Brain pericyte (primary cell): ENCODE measurements around the gene RHOBTB1.

Source experiments
- DNase-seq: peaks from one replicate; pipeline ENCODE4 v3.0.0-alpha.2; 2012; ENCODE audit warnings: low read depth, low spot score

Gene RHOBTB1

GRCh38 chr10:60964257-60965235 lies 20.6 kb upstream of the RHOBTB1 start:
- DNase-seq, result peak; percentile 47

DNA sequence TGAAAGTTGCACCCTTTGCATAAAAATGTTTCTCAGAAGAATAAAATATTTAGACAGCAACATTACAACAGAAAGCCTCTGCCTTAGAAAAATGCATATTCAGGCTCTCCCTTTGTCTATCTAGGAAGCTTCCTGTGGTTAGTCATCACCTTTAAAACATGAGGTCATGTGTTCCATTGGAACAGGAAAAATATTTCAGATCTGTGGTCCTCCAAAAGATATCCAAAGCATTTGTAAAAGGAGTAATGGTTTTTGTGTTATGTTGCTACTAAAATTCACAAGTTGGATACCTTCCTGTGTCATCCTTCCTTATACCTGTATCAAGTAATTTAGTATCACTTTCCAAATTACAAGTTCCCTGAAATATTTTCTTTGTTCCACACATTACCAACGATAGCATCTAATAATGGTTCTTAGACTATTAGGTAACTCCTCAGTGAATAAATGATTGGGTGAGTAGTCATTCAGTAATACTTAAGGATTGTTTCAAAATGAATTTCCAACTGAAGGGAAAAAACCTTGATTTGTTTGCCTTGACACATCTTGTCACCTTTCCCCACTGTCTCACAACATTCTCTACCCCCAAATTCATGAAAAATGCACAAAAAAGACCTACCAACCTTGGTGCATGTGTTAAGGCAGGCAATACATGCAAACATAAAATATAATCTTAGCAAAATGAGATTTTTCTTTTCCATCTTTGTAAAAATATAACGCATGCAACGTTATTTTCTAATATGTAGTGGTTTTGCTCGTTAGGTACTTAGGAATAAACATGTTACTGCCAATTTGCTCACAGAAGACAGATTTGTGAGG lies 19.7 kb upstream of the RHOBTB1 start:
- DNase-seq, result no peak

GRCh38 chr10:60962946-60963345 lies 19.0 kb upstream of the RHOBTB1 start:
- no peak for DNase-seq

- no peak for DNase-seq
Measured at GRCh38 chr10:60960913-60961312, 16.9 kb upstream of the RHOBTB1 start.

DNA sequence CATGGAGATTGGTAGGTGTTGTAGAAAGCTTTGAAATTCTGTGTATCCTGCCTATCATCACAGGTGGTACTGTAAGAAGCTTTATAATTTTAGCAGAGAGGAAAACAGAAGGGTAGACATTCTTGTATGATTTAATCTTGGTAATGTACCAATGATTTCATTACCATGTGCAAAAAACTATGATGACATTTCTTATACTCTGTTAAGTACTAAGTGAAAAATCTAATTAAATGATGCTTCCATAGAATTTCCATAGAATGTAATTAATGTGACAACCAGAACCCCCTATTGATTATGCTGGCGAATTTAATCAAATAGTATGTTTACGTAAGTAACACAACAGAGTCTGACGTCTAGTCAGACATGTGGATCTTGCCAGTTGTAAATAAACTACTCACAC lies 16.0 kb upstream of the RHOBTB1 start:
- no peak for DNase-seq

DNA sequence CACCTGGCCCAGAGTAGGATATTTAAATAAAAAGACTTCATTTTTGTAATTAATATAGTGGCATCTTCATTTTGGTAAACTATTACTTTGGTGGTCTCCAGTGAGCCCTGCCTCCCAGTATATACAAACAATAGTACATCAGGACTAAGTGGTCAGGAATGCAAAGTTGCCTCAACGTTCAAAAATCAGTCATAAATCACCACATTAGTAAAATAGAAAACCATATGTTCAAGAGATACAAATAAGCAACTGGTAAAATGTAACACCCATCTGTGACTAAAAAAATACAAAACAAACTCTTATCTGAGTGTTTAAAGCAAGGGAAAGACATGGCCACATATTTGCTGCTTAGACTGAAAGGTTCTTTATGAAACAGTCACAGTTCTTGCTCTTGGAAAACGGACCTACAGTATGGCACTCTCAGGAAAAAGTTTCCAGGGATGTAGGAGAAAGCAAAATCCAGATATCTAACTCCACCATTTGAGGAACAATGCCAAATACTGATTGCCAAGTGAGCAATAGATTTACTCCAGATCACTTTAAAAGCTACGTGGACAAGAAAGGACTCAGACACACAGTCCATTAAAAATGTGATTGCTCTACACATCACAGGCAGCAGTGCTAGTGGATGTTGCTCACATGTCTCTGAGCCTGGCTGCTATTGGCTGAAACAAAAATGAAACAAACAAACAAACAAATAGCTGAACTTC lies 15.1 kb upstream of the RHOBTB1 start:
- DNase-seq, result no peak

GRCh38 chr10:60957667-60958221 lies 13.8 kb upstream of the RHOBTB1 start:
- DNase-seq, result no peak

GRCh38 chr10:60955957-60956425 lies 12.0 kb upstream of the RHOBTB1 start:
- no peak for DNase-seq

DNA sequence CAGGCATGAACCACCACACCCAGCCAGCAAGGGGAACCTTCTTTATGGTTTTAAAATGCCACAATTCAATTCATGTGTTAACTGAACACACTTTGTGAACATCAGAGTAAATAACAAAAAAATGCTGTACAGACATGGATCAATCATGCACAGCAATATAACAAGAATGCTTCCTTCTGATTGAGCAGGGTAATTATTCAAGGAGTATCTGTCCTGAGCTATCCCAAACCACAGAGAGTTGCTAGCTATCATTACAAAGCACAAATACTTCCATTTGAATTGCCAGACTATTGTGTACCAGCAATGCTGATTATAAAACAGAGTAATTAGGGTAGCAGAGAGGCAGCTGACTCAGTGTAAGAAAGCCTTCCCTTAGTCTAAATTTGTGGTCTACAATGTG lies 11.3 kb upstream of the RHOBTB1 start:
- no peak for DNase-seq

DNA sequence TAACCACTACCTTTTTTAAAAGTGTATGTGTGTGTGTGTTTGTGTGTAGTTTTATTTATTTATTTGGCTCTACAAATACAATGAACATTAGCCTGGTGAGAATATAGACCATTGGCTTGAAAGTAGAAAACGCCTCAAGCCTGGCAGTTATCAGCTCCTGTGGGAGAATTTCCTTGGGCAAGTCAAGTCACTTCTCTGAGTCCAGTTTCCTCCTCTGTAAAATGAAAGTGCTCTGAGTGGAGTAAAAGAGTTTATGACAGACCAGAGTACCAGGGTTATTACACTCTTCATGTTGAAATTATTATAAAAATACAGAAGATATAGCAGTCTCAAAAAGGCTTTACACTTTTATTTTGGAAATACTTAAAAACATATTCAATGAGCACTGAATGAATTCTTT lies 10.1 kb upstream of the RHOBTB1 start:
- no peak for DNase-seq

DNA sequence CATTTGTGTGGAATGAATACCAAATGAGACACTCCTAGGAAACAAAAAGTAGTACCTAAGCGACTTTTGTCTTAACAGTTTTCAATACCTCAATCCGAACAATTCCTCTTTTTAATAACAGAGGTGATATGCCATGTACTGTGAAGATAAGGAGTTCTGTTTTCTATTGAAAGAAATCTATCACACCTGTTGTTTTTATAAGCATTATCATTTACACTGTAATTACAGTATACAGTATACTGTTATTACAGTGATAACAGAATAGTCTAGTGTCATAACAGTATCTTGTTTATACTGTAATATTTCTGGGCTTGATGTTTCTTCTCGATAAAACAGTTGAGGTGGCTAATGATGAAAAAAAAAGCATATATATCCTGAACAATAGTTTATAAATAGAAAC lies 9.4 kb upstream of the RHOBTB1 start:
- no peak for DNase-seq

GRCh38 chr10:60952846-60953220 lies 8.8 kb upstream of the RHOBTB1 start:
- no peak for DNase-seq

DNA sequence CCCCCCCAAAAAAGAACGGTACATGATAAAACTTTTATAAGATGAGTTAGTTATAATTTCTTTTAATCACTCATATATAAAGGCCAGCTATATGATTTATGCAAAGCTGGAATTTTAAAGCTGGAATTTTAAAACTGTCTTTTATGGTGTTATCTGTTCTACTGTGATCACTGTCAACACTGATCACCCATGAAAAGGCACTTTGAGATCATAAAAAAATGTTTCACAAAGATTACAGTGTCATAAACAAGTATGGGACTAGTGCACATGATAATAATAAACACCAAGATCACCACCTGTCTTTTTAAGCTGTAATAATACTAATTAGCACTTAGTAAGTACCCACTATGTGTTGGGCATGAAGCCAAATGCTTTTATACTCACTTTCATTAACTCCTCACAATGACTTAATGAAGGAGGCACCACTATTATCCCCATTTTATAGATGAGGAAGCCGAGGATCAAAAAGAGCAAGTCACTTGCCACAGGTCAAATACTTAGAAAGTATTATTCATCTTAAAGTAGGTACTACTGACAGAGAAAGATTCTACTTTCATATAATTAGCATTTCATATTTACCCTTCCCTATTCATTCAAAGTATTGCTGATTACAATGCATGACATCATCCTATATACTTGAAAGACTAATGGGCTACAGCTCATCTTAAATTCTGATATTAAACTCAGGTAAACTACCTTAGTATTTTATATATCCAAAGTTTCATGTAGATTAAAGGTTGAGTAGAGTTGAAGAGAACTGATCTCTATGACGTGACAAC lies 8.3 kb upstream of the RHOBTB1 start:
- no peak for DNase-seq

GRCh38 chr10:60951272-60951724 lies 7.3 kb upstream of the RHOBTB1 start:
- no peak for DNase-seq

GRCh38 chr10:60950300-60950699 lies 6.3 kb upstream of the RHOBTB1 start:
- DNase-seq, result no peak

- no peak for DNase-seq
Measured at GRCh38 chr10:60948851-60949250, 4.9 kb upstream of the RHOBTB1 start.

DNA sequence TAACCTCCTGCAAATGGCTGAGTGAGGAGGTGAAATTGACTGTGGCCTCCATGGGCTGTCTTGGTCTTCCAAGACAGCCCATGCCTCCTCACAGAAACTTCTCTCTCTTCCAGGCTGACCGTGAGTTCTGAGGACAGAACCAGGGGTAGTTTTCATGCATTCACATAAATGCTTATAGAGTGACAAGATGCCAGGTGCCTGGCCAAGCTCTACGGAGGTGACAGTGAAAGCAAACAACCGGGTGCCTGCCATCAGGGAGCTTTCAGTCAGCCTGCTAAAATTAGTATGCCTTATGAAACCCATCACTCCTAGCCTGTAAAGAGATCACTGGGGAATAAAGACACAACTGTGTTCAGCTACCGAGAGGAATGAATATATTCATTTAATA lies 919 bp upstream of the RHOBTB1 start:
- no peak for DNase-seq

DNA sequence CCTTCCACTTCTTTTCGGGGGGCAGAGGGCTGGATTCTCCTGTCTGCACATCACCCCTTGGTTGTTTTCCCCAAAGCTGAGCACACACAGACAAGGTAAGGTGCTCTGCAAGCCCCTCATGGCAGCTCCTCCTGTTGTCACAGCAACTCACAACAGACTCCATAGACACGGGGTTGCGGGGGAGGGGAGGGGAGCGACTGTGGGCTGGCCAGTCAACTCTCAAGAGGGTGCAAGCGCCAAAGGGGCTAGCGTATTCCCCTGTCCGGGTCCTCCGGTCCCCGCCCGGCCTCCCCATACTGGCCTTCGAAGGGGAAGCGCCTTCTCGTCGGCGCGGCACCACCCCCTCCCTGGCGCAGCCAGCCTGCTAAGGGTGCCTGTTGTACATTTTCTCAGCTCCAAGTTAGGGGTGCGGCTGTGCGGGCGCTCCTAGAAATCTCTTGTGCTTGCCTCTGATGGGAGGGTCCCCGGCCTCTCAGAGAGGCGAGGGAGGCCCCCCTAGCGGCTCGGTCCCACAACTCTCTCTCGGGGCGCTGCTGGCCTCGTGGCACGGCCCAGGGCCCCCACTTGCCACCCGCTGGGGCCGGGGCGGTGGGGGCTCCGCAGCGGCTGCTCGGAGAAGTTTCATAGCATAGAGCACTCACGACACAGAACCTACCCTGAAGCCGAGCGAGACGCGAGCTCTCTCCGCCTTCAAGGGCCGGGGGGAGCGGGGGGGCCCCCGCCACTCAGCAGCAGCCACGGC lies 498 bp downstream of the RHOBTB1 start:
- no peak for DNase-seq

DNA sequence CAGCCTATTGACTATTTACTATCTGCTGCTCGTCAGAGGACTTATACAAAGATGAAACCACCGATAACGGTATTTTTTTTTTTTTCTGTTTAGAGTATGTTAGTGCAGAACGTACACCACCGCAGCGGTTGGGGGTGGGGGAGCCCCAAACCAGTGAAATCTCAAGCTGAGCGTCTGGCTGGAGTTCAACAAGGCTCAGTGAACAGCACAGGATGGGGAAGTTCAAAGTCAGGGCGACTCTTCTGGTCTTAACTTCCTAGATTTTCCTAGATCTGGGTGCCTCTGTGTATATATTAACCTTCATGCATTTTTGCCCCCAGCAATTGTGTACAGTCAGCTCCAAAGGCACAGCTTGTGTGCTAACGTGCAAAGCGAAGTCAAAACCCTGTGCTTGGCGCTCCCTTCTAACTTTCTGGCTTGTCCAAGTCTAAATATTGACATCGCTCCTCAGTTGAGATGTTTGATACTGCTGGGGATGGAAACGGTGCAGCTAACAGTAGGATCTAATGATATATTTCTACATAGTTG lies 1.1 kb downstream of the RHOBTB1 start:
- no peak for DNase-seq
